HG03045 (cell line): Measurements from ENCODE around the gene SNRNP25.
"Not testable (repeated sequence)": the region's sequence is repeated elsewhere in the genome, so short reads cannot be mapped to it uniquely, and the experiment has no call there.

Source experiments
- ATAC-seq: cut with Tn5 transposase; IDR thresholded peaks from one replicate; pipeline ENCODE4 v1.9.1; 2021; ENCODE audit warnings: mild to moderate bottlenecking, moderate library complexity; ENCODE audit not compliant: unreplicated experiment

Gene SNRNP25

DNA sequence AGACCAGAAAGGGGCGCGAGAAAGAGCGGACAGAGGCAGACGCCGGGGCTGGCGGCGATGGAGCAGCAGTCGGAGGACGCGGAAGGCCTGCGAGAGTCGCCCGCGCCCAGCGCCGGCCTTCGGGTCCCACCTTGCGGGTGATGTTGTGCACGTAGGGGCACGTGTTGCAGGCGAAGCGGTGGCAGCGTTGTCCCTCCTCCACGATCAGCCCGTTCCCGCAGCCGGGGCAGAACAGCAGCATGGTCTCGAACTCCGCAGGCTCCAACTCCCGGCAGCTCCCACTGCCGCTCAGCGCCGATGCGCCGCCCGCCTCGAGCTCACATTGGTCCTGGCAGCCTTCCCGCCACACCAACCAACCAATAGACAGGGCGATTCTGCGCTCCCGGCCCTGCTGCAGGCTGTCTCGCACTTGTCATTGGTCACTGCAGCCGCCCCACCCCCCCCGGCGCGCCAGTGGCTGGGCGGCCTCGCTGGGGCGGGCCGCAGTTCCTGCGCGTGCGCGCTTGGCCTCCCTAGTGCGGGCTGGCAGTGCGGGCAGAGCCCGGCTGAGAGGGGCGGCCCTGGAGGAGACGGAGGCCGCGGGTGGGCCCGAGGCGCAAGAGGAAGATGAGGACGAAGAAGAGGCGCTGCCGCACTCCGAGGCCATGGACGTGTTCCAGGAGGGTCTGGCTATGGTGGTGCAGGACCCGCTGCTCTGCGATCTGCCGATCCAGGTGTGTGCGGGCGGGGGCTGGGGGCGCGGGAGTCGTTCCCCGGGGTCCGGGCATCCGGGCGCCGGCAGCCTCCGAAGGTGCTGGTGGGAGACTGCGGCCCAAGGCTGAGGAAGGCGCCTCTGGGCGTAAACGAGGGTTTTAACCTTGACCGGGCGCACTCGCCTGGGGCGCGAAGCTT, at the start of gene SNRNP25, which contains the start of gene POLR3K:
TSS of gene SNRNP25 (plus strand) at position 483 of the 891 bp plus-strand sequence. CDS start at position 672, 189 bp downstream.
TSS of gene POLR3K (minus strand) at position 263 of the 891 bp plus-strand sequence. CDS start at position 241, 22 bp downstream.
- peak; percentile 94 for ATAC-seq

DNA sequence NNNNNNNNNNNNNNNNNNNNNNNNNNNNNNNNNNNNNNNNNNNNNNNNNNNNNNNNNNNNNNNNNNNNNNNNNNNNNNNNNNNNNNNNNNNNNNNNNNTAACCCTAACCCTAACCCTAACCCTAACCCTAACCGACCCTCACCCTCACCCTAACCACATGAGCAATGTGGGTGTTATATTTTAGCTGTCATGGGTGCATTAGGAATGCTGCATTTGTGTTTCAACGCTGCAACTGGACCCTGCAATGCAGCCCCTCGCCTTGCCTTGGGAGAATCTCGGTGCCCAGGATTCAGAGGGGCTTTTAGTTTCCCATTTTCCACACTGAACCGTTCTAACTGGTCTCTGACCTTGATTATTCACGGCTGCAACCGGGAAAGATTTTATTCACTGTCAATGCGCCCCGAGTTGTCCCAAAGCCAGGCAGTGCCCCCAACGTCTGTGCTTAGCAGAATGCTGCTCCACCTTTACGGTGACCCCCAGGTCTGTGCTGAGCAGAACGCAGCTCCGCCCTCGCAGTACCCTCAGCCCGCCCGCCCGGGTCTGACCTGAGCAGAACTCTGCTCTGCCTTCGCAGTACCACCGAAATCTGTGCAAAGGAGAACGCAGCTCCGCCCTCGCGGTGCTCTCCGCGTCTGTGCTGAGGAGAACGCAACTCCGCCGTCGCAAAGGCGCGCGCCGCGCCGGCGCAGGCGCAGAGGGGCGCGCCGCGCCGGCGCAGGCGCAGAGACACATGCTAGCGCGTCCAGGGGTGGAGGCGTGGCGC, 43.5 kb upstream of the SNRNP25 start:
- no peak for ATAC-seq

DNA sequence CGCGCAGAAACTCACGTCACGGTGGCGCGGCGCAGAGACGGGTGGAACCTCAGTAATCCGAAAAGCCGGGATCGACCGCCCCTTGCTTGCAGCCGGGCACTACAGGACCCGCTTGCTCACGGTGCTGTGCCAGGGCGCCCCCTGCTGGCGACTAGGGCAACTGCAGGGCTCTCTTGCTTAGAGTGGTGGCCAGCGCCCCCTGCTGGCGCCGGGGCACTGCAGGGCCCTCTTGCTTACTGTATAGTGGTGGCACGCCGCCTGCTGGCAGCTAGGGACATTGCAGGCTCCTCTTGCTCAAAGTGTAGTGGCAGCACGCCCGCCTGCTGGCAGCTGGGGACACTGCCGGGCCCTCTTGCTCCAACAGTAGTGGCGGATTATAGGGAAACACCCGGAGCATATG, 42.9 kb upstream of the SNRNP25 start:
- not testable (repeated sequence) for ATAC-seq

DNA sequence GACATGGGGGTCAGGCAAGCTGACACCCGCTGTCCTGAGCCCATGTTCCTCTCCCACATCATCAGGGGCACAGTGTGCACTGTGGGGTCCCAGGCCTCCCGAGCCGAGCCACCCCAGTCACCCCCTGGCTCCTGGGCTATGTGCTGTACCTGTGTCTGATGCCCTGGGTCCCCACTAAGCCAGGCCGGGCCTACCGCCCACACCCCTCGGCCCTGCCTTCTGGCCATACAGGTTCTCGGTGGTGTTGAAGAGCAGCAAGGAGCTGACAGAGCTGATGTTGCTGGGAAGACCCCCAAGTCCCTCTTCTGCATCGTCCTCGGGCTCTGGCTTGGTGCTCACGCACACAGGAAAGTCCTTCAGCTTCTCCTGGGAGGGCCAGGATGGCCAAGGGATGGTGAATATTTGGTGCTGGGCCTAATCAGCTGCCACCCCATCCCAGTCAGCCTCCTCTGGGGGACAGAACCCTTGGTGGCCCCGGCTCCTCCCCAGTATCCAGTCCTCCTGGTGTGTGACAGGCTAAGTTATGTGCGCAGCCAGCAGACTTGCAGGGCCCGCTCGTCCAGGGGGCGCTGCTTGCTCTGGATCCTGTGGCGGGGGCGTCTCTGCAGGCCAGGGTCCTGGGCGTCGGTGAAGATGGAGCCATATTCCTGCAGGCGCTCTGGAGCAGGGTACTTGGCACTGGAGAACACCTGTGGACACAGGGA, 36.4 kb upstream of the SNRNP25 start:
- not testable (repeated sequence) for ATAC-seq

DNA sequence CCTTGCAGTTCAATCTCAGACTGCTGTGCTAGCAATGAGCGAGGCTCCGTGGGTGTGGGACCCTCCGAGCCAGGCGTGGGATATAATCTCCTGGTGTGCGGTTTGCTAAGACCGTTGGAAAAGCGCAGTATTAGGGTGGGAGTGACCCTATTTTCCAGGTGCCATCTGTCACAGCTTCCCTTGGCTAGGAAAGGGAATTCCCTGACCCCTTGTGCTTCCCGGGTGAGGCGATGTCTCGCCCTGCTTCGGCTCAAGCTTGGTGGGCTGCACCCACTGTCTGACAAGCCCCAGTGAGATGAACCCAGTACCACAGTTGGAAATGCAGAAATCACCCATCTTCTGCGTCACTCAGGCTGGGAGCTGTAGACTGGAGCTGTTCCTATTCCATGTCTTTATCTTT, 32.7 kb upstream of the SNRNP25 start:
- ATAC-seq = not testable (repeated sequence)

DNA sequence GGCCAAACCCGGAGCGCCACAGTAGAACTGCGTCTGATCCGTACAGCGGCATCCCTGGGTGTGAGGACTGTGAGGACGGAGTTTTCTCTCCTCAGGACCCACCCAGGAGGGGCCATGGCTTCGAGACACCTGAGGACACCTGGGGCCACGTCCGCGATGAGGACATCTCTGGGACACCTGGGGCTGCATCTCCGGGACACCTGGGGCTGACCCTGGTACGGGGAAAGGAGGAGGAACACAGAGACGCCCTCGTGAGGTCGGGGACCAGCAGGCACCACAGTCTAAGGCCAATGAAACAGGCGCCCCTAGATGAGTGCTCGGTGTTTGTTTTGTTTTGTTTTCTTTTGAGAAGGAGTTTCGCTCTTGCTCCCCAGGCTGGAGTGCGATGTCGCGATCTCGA, 29.5 kb upstream of the SNRNP25 start:
- ATAC-seq = not testable (repeated sequence)

DNA sequence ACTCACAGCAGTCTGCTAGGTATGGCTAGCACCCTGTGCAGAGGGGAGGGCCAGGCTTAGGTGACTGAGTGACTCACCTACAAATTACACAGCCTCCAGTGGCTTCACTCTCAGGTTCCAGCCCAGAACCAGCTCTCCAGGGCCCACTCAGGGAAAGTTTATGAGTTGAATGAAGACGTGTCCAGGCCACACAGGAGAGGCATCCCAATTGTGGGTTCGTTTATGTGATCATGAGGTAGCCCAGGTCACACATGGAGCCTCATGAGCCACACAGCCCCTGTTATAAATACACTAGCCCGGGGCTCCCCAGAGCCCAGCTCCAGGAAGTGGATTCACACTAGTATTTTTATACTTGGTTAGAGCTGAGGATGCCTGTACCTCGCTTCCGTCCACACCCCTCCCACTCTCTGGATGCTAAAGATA, 27.7 kb upstream of the SNRNP25 start:
- not testable (repeated sequence) for ATAC-seq

DNA sequence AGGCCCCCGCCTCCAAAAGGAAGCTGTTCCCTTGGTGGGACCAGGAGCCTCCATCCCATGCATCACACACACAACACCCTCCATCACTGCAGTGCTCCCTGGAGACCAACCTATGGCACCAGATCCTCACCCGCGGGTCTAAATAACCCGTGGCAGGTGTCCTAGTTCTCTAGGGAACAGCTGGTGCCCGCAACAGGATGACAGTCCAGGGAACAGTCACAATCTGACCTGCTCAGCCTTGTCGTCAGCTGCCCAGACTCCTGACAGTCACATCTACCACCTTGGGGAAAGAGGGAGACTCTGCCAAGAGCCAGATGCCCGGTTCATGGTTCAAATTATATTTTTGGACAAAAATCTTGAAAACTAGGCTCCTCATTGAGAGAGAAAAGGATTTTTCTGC, 23.0 kb upstream of the SNRNP25 start:
- not testable (repeated sequence) for ATAC-seq

DNA sequence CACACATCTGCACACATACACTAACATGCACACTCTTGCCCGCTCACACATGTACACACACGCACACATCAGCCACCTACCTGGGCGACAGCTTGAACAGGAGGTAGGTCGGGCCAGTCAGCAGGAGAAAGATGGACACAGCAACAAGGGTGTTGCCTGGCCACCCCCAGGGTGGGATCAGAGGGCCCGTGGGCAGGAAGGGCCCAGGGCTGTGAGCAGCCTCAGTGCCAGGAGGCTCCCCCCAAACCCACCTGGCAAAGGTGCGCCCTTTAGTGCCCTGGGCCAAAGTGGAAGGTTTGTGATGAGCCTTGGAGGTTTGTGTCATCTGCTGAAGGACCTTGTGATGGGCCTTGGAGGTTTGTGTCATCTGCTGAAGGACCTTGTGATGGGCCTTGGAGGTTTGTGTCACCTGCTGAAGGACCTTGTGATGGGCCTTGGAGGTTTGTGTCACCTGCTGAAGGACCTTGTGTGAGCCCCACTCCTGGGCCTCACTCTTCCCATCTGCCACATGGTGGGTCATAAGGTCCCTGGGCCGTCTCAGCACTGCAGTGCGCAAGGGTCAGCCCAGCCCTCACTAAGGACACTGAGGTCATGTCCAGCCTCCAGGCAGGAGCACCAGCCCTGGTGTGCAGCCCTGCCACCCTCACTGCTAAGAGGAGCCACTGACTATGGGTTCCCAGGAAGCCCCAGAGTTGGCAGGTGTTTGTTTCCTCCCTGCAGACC, 20.3 kb upstream of the SNRNP25 start:
- not testable (repeated sequence) for ATAC-seq

DNA sequence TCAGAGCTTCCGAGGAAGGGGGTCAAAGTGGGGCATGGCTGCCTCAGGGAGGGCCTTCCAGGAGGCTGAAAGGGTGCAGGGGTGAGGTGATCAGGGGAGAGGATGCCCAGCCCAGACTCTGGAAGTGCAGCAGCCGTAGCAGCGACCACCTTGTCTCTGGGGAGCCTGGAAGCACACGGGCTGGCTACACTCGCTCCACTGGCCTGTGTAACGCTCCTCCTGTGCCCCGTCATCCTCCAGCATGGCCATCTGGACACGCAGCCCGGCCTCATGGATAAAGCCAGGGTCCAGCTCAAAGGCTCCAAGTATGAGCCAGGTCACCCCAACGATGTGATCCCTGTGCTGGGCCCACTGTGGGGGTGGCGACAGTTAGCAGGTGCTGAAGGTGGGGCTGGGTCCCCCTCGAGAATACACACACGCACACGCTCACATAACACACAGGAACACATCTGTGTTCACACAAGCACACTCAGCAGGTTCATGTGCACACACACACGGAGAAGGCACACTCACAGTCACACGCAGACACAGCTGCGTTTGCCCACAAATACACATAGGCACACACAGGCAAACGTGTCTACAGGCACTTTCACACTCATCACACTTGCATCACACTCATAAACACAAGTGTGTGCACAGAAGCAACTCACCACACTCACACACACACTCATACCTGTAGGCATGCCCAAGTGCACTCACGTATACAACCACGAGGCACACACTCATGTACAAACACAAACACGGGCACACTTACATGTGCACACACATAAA, 19.6 kb upstream of the SNRNP25 start:
- ATAC-seq = no peak

DNA sequence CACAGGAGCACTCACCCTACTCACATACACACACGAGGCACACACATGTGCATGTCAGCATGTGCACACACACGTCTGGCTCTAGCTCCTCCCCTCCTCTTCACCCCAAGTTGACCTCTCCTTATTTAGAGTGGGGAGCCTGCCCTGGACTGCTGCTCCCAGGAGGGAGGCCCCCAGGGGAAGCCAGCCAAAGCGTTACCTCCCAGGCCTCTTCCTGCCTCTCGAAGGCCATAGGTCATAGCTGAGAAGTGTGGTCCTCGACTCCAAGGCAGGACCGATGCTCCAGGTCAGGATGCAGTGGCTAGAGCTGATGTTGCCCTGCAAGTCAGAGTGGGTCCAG, 19.0 kb upstream of the SNRNP25 start:
- ATAC-seq = no peak

DNA sequence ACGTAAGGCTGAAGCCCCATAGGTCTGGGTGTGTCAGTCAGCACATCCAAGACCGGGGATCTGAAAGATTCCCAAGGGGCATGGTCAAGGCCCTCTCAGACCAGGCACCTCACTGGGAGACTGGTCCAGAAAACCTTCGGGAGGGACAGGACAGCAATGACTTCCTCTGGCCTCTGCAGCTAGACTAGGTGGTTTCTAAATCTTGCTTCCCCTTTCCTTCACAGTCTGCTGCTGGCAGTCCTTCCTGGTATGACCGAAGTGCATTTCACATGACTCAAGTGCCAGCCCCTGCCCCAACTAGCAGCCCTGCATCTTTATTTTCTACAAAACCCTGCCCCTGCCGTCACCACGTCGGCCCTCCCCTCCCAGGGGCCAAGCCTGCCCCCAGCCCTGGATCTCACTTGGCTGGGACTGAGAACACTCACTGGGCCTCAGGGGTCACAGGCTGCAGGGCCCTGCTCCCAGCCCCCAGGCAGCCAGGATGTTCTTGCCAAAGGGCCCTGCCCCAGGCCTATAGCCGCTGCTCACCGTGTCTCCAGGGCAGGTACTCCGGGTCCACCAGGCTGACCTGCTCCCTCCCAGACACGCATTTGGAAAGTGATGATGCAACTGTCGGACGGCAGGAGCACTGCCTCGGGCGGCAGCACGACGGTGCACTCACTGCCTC, 18.5 kb upstream of the SNRNP25 start:
- ATAC-seq = no peak

DNA sequence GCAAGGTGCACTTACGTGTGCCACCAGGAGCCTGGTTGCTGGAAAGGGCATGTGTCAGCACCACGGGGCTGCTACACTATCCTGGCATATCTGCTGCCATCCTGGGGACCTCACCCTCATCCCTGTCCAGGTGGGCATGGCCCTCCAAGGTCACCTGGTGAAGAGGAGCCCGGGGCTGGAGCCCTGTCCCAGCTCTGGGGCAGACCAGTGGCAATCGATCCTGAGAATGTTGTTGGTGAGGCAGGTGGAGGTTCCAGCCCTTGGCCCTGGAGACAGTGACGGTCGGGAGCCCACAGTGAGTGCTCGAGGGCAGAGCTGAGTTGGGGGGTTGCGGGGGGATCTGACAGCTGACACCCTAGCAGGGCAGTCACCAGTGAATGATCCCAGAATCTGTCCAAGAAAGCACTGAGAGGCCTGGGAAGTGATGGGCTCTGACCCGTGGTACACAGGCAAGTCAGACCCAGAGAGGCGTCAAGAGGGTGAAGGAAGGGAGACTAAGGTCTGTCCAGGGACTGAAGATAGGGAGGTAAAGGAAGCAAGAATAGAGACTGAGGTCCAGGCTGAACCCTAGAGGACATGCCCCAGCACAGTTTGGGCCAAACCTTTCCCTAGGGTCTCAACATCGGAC, 17.8 kb upstream of the SNRNP25 start:
- no peak for ATAC-seq

DNA sequence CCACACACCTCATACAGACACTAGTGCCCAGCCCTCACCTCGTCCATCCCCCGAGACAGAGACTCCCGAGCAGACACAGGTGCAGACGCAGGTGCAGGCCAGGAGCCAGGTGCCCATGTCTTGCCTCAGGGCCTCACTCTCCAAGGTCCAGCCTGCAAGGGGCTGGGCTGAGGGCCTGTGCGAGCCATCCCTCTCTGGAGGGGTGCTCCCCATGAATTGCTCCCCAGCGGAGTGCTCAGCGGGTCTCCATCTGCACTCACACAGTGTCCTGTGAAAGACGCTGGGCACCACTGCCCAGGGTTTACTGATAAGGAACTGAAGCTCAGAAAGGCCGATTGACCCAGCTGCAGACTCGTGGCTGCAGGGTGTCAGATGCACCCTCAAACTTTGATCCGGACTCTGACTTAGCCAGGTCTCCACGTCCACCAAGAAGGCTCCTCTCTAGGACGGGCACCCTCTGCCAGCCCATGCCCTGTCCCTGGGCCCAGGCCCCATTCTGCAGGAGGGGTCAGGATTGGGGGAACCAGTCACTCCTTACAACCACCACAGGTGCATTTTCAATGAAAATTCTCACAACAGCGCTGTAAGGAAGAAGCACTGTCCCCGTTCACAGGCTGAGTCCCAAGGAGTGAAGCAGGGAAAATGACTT, 17.2 kb upstream of the SNRNP25 start:
- ATAC-seq = no peak

DNA sequence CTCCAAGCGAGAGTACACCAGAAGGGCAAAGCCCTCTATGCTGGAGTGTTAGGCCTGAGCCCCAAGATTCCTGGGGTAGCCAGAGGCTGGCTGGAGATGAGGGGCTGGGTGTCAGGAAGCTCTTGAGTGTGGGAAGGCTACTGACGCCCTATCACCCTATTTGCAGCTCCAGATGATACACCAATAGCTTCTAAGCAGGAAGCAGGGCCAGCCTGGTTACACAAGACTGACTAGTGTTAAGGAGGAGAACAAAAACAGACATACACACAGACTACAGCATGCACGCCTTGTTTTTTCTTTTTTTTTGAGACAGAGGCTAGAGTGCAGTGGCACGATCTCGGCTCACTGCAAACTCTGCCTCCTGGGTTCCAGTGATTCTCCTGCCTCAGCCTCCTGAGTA, 16.1 kb upstream of the SNRNP25 start:
- no peak for ATAC-seq

DNA sequence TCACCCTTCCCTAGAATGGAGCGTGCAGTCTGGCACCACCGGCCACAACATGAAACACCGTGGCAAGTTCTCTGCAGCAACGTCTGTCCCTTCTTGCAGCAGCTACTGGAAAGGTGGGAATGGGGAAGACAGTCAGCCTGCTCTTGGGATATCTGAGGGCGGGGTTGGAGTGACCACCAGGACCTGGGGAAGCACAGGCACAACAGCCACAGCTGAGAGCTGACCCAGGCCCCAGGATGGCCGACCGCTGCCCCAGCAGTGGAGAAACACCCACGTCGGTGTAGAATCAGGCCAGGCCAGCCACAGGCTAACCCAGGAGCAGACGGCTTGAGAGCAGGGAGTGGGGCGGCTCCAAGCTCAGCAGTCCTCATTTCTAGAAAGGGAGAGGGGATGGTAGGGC, 15.4 kb upstream of the SNRNP25 start:
- not testable (repeated sequence) for ATAC-seq

DNA sequence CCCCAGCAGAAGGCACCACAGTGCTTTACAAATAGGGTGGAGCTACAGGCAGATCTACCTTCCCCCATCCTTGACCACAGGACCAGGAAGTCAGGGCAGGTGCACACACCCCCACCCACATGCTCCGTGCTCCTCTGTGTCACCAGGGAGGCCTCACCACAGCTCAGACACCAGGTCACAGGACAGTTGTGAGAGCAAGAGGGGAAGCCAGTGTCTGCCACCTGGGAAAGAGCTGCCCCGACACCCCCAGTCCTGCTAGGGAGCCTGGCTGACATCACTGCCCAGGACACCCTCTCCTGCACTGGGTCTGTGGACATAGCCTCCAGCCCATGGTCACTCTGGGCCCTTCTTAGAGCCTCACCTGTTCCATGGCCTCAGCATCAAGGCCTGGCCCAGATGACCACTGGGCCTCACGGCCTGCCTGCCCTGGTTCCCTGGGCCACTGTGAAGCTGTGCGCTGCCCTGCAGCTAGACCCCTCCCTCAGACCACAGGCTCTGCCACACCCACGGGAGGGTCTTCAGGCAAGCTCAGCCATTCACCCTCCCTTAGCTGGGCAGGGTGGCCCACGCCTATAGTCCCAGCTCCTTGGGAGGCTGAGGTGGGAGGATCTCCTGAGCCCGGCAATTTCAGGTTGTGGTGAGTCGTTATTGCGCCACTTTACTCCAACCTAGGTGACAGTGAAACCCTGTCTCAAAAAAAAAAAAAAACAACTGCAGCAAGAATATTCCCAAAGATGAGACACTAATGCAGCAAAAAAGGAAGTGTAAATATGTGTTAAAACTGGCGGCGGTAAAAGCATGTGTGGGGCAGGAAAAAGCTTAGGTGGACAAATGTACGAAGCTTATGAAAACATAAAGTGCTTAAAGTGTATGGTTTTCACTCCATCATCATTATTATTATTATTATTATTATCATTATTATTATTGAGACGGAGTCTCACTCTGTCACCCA, 14.4 kb upstream of the SNRNP25 start:
- ATAC-seq = peak; percentile 73
